WERI-Rb-1 (cell line): ENCODE results near the gene SDR42E1.
"Not testable (repeated sequence)": the region's sequence is repeated elsewhere in the genome, so short reads cannot be mapped to it uniquely, and the experiment has no call there.

Source experiments
- DNase-seq: peaks from one replicate; pipeline ENCODE4 v3.0.0-alpha.2; 2020
- H3K27ac ChIP-seq: fragments of 250-450 bp; sonication (Bioruptor Pico); 2 replicates; pipeline ENCODE4 v1.5.1; 2020; ENCODE audit warnings: mild to moderate bottlenecking, moderate library complexity
- H3K27me3 ChIP-seq: fragments of 250-450 bp; sonication (Bioruptor Pico); 2 replicates; pipeline ENCODE4 v1.5.1; 2021; ENCODE audit warnings: mild to moderate bottlenecking, low read depth, moderate library complexity; ENCODE audit not compliant: insufficient read depth, severe bottlenecking
- H3K36me3 ChIP-seq: fragments of 250-450 bp; sonication (Bioruptor Pico); 2 replicates; pipeline ENCODE4 v1.5.1; 2020; ENCODE audit warnings: mild to moderate bottlenecking, moderate library complexity
- H3K4me3 ChIP-seq: 2 replicates; pipeline ENCODE4 v1.5.1; 2011; ENCODE audit warnings: low read depth, mild to moderate bottlenecking, control low read depth, low read length
- H3K9me3 ChIP-seq: fragments of 250-450 bp; sonication (Bioruptor Pico); 2 replicates; pipeline ENCODE4 v1.5.1; 2021; ENCODE audit warnings: mild to moderate bottlenecking, moderate library complexity; ENCODE audit not compliant: severe bottlenecking
- CTCF ChIP-seq: IDR thresholded peaks from 2 replicates; pipeline ENCODE4 v1.5.1; 2011; ENCODE audit warnings: low read depth, mild to moderate bottlenecking, control low read depth, inconsistent platforms, low read length

SDR42E1 gene

GRCh38 chr16:82010649-82011048 is 621 bp downstream of the SDR42E1 start:
- no peaks in the 10 kb centered on the region for H3K36me3 ChIP-seq
- no peaks in the 10 kb centered on the region for H3K27me3 ChIP-seq
- DNase-seq: no peak
- TF ChIP-seq CTCF: no peak
- no peak overlapping the region for H3K4me3 ChIP-seq
- H3K27ac ChIP-seq: no peak overlapping the region
- no peaks in the 10 kb centered on the region for H3K9me3 ChIP-seq

- H3K27me3 ChIP-seq, H3K36me3 ChIP-seq, DNase-seq, H3K27ac ChIP-seq, H3K9me3 ChIP-seq, H3K4me3 ChIP-seq: not testable (repeated sequence)
Measured at GRCh38 chr16:82009789-82010188, 1.5 kb downstream of the SDR42E1 start.

GRCh38 chr16:82008957-82009592 is 2.2 kb downstream of the SDR42E1 start:
- Histone ChIP-seq H3K27me3 (no peaks in the 10 kb centered on the region), H3K4me3 (no peak overlapping the region), H3K27ac (no peak overlapping the region), H3K36me3 (no peaks in the 10 kb centered on the region), H3K9me3 (no peaks in the 10 kb centered on the region)
- no peak for DNase-seq
- no peak for TF ChIP-seq CTCF

- TF ChIP-seq CTCF: no peak
- Histone ChIP-seq H3K27ac (no peak overlapping the region), H3K36me3 (no peaks in the 10 kb centered on the region), H3K27me3 (no peaks in the 10 kb centered on the region), H3K4me3 (no peak overlapping the region), H3K9me3 (no peaks in the 10 kb centered on the region)
- DNase-seq: no peak
Measured at GRCh38 chr16:82007189-82007588, 4.1 kb downstream of the SDR42E1 start.

GRCh38 chr16:82006036-82006435 is 5.2 kb downstream of the SDR42E1 start:
- H3K36me3 ChIP-seq: no peaks in the 10 kb centered on the region
- TF ChIP-seq CTCF: no peak
- no peak overlapping the region for H3K4me3 ChIP-seq
- no peak for DNase-seq
- H3K27ac ChIP-seq: no peak overlapping the region
- no peaks in the 10 kb centered on the region for H3K9me3 ChIP-seq
- H3K27me3 ChIP-seq: no peaks in the 10 kb centered on the region

GRCh38 chr16:82005027-82005830 is 6.0 kb downstream of the SDR42E1 start:
- Histone ChIP-seq H3K27ac (no peak overlapping the region), H3K4me3 (no peak overlapping the region), H3K27me3 (no peaks in the 10 kb centered on the region), H3K36me3 (no peaks in the 10 kb centered on the region), H3K9me3 (no peaks in the 10 kb centered on the region)
- DNase-seq: peak; percentile 28
- TF ChIP-seq CTCF: no peak
